Neural crest cell (in vitro differentiated cells): Measurements from ENCODE around the gene NRIP1. TPM values are rescaled to one million over a fixed set of nuclear protein-coding genes. Genes with fewer than 3 reads are reported as not detected.

Experiments used
- DNase-seq: peaks from one replicate; pipeline ENCODE4 v3.0.0; 2021; ENCODE audit warnings: low read depth, mixed read lengths, low spot score
- H3K27ac Mint-ChIP-seq: one replicate; pipeline ENCODE4 v1.8.0; 2021; ENCODE audit warnings: mild to moderate bottlenecking, mixed read lengths; ENCODE audit not compliant: unreplicated experiment
- H3K27me3 Mint-ChIP-seq: 2 replicates; pipeline ENCODE4 v1.8.0; 2021; ENCODE audit warnings: low read depth, mild to moderate bottlenecking, mixed read lengths
- H3K36me3 Mint-ChIP-seq: 2 replicates; pipeline ENCODE4 v1.8.0; 2021; ENCODE audit warnings: low read depth, mild to moderate bottlenecking, mixed read lengths
- H3K4me1 Mint-ChIP-seq: 2 replicates; pipeline ENCODE4 v1.8.0; 2021; ENCODE audit warnings: mixed read lengths
- H3K4me3 Mint-ChIP-seq: one replicate; pipeline ENCODE4 v1.8.0; 2021; ENCODE audit warnings: mild to moderate bottlenecking, mixed read lengths
- H3K9me3 Mint-ChIP-seq: 2 replicates; pipeline ENCODE4 v1.8.0; 2021; ENCODE audit warnings: mixed read lengths
- total RNA-seq: library from RNA; stranded (reverse); gene quantifications from 2 replicates; pipeline ENCODE4 v1.2.1, GENCODE V29; 2021
- TF ChIP-seq, protein P1 (sequence below): fragments of 200-600 bp; sonication (generic); conservative IDR thresholded peaks from 2 replicates; pipeline ENCODE4 v1.5.0; 2021; ENCODE audit warnings: antibody characterized with exemption, mild to moderate bottlenecking

The NRIP1 gene
- total RNA-seq, 1 donor from 2014 or later: 73.8 TPM

DNA sequence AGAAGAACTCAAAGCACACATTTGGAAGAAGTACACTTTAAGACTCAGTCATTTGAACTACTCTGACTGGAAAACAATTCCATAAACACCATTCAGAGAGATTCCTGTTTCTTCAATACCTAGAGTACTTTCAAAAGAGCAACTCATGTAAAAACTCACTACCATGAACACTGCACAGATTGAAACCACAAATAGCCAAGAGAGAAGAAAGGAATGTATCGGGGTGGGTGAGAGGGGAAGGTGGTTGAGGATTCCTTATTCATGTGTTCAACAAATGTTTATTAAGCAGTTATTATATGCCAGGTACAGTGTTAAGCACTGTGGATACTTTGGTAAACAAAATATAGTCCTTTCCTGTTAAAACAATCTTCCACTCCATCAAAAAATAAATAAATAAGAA, 64.7 kb downstream of the NRIP1 start:
- no peaks in the 10 kb centered on the region for H3K9me3 Mint-ChIP-seq
- H3K27me3 Mint-ChIP-seq: no peaks in the 10 kb centered on the region
- TF ChIP-seq, protein P1, sequence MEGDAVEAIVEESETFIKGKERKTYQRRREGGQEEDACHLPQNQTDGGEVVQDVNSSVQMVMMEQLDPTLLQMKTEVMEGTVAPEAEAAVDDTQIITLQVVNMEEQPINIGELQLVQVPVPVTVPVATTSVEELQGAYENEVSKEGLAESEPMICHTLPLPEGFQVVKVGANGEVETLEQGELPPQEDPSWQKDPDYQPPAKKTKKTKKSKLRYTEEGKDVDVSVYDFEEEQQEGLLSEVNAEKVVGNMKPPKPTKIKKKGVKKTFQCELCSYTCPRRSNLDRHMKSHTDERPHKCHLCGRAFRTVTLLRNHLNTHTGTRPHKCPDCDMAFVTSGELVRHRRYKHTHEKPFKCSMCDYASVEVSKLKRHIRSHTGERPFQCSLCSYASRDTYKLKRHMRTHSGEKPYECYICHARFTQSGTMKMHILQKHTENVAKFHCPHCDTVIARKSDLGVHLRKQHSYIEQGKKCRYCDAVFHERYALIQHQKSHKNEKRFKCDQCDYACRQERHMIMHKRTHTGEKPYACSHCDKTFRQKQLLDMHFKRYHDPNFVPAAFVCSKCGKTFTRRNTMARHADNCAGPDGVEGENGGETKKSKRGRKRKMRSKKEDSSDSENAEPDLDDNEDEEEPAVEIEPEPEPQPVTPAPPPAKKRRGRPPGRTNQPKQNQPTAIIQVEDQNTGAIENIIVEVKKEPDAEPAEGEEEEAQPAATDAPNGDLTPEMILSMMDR: no peak
- H3K27ac Mint-ChIP-seq: no peak overlapping the region
- H3K36me3 Mint-ChIP-seq: peaks cover 7% of the 10 kb centered on the region
- peaks cover 43% of the 10 kb centered on the region for H3K4me1 Mint-ChIP-seq
- no peak for DNase-seq
- H3K4me3 Mint-ChIP-seq: no peak overlapping the region

DNA sequence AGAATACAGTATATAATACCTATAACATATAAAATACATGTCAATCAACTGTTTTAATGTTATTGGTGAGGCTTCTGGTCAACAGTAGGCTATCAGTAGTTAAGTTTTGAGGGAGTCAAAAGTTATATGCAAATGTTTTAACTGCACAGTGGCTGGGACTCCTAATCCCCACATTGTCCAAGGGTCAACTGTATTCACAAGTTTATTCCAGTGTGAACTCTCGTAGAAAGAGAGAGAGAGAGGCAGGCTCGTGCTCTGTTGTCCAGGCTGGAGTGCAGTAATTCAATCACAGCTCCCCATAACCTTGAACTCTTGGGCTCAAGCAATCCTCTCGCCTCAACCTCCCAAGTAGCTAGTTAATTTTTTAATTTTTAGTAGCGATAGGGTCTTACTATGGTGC, 66.0 kb downstream of the NRIP1 start:
- Mint-ChIP-seq H3K27me3 (no peaks in the 10 kb centered on the region), H3K27ac (no peak overlapping the region), H3K36me3 (peaks cover 7% of the 10 kb centered on the region), H3K4me1 (peaks cover 30% of the 10 kb centered on the region), H3K4me3 (no peak overlapping the region), H3K9me3 (no peaks in the 10 kb centered on the region)
- TF ChIP-seq, protein P1: no peak
- no peak for DNase-seq

DNA sequence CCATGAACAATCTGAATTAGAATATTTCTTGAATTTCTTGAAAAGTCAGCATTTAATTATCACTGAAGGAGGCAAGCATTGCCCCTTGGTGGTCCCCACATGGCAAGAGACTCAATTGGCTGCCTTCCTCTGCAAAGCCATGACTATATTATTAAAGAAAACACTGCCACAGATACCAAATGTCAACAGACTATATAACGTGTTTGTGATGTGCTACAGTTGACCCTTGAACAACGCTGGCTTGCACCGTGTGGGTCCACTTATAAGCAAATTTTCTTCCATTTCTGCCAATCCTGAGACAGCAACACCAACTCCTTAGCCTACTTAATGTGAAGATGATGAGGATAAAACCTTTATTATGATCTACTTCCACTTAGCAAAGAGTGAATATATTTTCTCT, 66.5 kb downstream of the NRIP1 start:
- TF ChIP-seq, protein P1: no peak
- no peaks in the 10 kb centered on the region for H3K27me3 Mint-ChIP-seq
- H3K4me3 Mint-ChIP-seq: no peak overlapping the region
- no peak overlapping the region for H3K27ac Mint-ChIP-seq
- no peaks in the 10 kb centered on the region for H3K9me3 Mint-ChIP-seq
- peaks cover 26% of the 10 kb centered on the region for H3K4me1 Mint-ChIP-seq
- DNase-seq: no peak
- peaks cover 7% of the 10 kb centered on the region for H3K36me3 Mint-ChIP-seq

DNA sequence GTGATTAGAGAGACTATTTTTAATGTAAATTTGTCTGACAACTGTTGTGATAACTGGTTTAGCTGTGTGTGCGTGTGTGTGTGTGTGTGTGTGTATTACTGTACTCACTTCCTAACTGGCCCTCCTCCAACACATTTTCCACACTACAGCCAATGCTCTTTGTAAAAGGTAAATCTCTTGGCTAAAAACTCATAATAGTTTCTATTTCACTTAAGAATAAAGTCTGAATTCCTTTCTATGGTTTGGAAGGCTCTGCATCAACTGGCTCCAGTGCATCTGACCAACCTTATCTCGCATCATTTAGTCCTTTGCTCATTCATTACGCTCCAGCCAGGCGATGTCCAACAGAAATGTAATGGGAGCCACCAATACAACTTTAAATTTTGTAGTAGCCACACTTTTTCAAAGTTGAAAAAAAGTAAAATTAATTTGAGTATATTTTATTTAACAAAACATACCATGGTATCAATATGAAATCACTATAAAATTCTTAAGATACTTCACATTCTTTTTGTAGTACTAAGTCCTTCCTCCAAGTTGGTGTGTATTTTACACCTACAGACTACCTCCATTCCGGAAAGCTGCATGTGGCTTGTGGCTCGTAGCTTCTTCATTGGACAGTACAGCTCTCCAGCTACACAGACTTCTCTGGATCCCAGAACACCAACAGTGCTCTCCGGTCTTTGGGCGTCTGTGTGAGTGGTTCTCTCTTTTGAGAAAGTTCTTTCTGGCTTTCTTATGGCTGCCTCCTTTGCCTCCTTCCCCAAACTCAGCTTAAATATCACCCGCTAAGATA, 68.9 kb downstream of the NRIP1 start:
- peaks cover 16% of the 10 kb centered on the region for H3K4me1 Mint-ChIP-seq
- no peak for DNase-seq
- H3K4me3 Mint-ChIP-seq: no peak overlapping the region
- H3K36me3 Mint-ChIP-seq: peaks cover 19% of the 10 kb centered on the region
- TF ChIP-seq, protein P1: no peak
- no peak overlapping the region for H3K27ac Mint-ChIP-seq
- no peaks in the 10 kb centered on the region for H3K9me3 Mint-ChIP-seq
- H3K27me3 Mint-ChIP-seq: no peaks in the 10 kb centered on the region

DNA sequence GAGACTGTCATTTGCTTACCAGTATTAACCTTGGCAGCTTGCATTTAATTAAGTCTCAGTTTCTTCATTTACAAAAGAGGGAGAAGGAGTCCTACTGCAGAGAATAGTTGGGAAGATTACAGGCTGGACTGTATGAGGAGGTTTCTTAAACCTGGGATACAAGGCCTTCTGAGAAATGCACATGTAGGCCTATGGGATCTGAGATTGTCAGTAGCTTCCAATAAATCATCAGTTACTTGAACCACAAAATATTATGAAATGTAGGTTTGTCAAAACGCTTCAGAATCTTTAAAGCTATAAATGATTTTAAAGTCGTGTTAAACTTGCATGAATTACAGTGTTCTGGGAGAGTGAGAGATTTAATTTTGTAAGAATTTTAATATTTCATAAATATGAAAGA, 69.6 kb downstream of the NRIP1 start:
- Mint-ChIP-seq H3K27ac (no peak overlapping the region), H3K27me3 (no peaks in the 10 kb centered on the region), H3K9me3 (no peaks in the 10 kb centered on the region), H3K4me1 (peaks cover 15% of the 10 kb centered on the region), H3K4me3 (no peak overlapping the region), H3K36me3 (peaks cover 22% of the 10 kb centered on the region)
- TF ChIP-seq, protein P1: no peak
- DNase-seq: no peak
